Activated naive CD4-positive, alpha-beta T cell treated with anti-CD3 and anti-CD28 coated beads, Interleukin-2, amount 10 ng/mL, durations not matched to agents 7 days and 5 days (primary cell): ENCODE measurements around the gene ADAR.

Experiments
- CTCF ChIA-PET: fragments of 350-600 bp; sonication (Branson Sonifier 250); formaldehyde crosslinking; loops from one replicate; lab custom pipeline; 2021; ENCODE audit warnings: antibody characterized with exemption; lab: Charles Lee
- DNase-seq: peaks from one replicate; pipeline ENCODE4 v3.0.0-alpha.2; 2020
- H3K27ac Mint-ChIP-seq: one replicate; pipeline ENCODE4 v1.8.0; 2021; ENCODE audit warnings: mild to moderate bottlenecking, moderate library complexity, mixed read lengths
- H3K27me3 Mint-ChIP-seq: one replicate; pipeline ENCODE4 v1.8.0; 2021; ENCODE audit warnings: mild to moderate bottlenecking, mixed read lengths
- H3K36me3 Mint-ChIP-seq: one replicate; pipeline ENCODE4 v1.8.0; 2021; ENCODE audit warnings: mixed read lengths
- H3K4me1 Mint-ChIP-seq: one replicate; pipeline ENCODE4 v1.8.0; 2021; ENCODE audit warnings: mixed read lengths
- H3K4me3 Mint-ChIP-seq: one replicate; pipeline ENCODE4 v1.8.0; 2021; ENCODE audit warnings: mild to moderate bottlenecking, moderate library complexity, mixed read lengths
- H3K9me3 Mint-ChIP-seq: one replicate; pipeline ENCODE4 v1.8.0; 2021; ENCODE audit warnings: mixed read lengths

ADAR gene

GRCh38 chr1:154551474-154551873, 56.5 kb downstream of the ADAR start:
- Mint-ChIP-seq H3K4me3 (no peak overlapping the region), H3K4me1 (peaks cover 30% of the 10 kb centered on the region), H3K27ac (no peak overlapping the region), H3K9me3 (no peaks in the 10 kb centered on the region), H3K27me3 (no peaks in the 10 kb centered on the region), H3K36me3 (peaks cover 68% of the 10 kb centered on the region)
- DNase-seq = no peak
- CTCF ChIA-PET = interaction anchor here (10.2 kb wide), 1 partner anchor 70 kb away, joined by 128 read pairs; no protein-coding TSS in a partner anchor

- CTCF ChIA-PET = interaction anchor here (10.2 kb wide), 1 partner anchor 69 kb away, joined by 128 read pairs; no protein-coding TSS in a partner anchor
- Mint-ChIP-seq H3K27me3 (no peaks in the 10 kb centered on the region), H3K27ac (no peak overlapping the region), H3K4me1 (peaks cover 22% of the 10 kb centered on the region), H3K36me3 (peaks cover 60% of the 10 kb centered on the region), H3K4me3 (no peak overlapping the region), H3K9me3 (no peaks in the 10 kb centered on the region)
- no peak for DNase-seq
Observed at GRCh38 chr1:154550657-154551056, 57.3 kb downstream of the ADAR start.

GRCh38 chr1:154550070-154550469, 57.9 kb downstream of the ADAR start:
- H3K27ac Mint-ChIP-seq = no peak overlapping the region
- H3K36me3 Mint-ChIP-seq = peaks cover 54% of the 10 kb centered on the region
- DNase-seq = no peak
- H3K27me3 Mint-ChIP-seq = peaks cover under 1% of the 10 kb centered on the region
- H3K9me3 Mint-ChIP-seq = no peaks in the 10 kb centered on the region
- H3K4me1 Mint-ChIP-seq = peaks cover 16% of the 10 kb centered on the region
- CTCF ChIA-PET = interaction anchor here (10.2 kb wide), 1 partner anchor 69 kb away, joined by 128 read pairs; no protein-coding TSS in a partner anchor
- no peak overlapping the region for H3K4me3 Mint-ChIP-seq

- CTCF ChIA-PET = interaction anchor here (1.3 to 10.2 kb wide), 2 partner anchors 68 to 350 kb away, joined by 3 to 128 read pairs; no protein-coding TSS in a partner anchor
- DNase-seq = no peak
- H3K4me1 Mint-ChIP-seq = peaks cover 15% of the 10 kb centered on the region
- H3K36me3 Mint-ChIP-seq = peaks cover 47% of the 10 kb centered on the region
- peaks cover 7% of the 10 kb centered on the region for H3K27me3 Mint-ChIP-seq
- peak overlapping the region; percentile 22 for H3K27ac Mint-ChIP-seq
- H3K9me3 Mint-ChIP-seq = no peaks in the 10 kb centered on the region
- no peak overlapping the region for H3K4me3 Mint-ChIP-seq
Observed at GRCh38 chr1:154549202-154549770, 58.7 kb downstream of the ADAR start.

- H3K27me3 Mint-ChIP-seq = peaks cover 7% of the 10 kb centered on the region
- H3K27ac Mint-ChIP-seq = no peak overlapping the region
- H3K4me3 Mint-ChIP-seq = no peak overlapping the region
- DNase-seq = no peak
- H3K4me1 Mint-ChIP-seq = peaks cover 15% of the 10 kb centered on the region
- peaks cover 36% of the 10 kb centered on the region for H3K36me3 Mint-ChIP-seq
- no peaks in the 10 kb centered on the region for H3K9me3 Mint-ChIP-seq
- CTCF ChIA-PET = interaction anchor here (0.7 to 10.2 kb wide), 2 partner anchors 67 to 210 kb away, joined by 3 to 128 read pairs; no protein-coding TSS in a partner anchor
Observed at GRCh38 chr1:154548028-154548427, 60.0 kb downstream of the ADAR start.

GRCh38 chr1:154547105-154547732, 60.8 kb downstream of the ADAR start:
- Mint-ChIP-seq H3K36me3 (peaks cover 29% of the 10 kb centered on the region), H3K4me1 (peaks cover 15% of the 10 kb centered on the region), H3K27me3 (peaks cover 12% of the 10 kb centered on the region), H3K9me3 (no peaks in the 10 kb centered on the region), H3K27ac (no peak overlapping the region), H3K4me3 (no peak overlapping the region)
- CTCF ChIA-PET = interaction anchor here (0.6 to 10.2 kb wide), 28 partner anchors 9 to 397 kb away, joined by 3 to 128 read pairs (median 4); no protein-coding TSS in a partner anchor
- no peak for DNase-seq

GRCh38 chr1:154546264-154547063, 61.5 kb downstream of the ADAR start:
- DNase-seq = peak; percentile 73
- peaks cover 21% of the 10 kb centered on the region for H3K36me3 Mint-ChIP-seq
- H3K27ac Mint-ChIP-seq = no peak overlapping the region
- H3K27me3 Mint-ChIP-seq = peaks cover 19% of the 10 kb centered on the region
- CTCF ChIA-PET = interaction anchor here (0.6 to 10.2 kb wide), 29 partner anchors 10 to 397 kb away, joined by 3 to 128 read pairs (median 3); no protein-coding TSS in a partner anchor
- H3K4me3 Mint-ChIP-seq = no peak overlapping the region
- H3K4me1 Mint-ChIP-seq = peaks cover 15% of the 10 kb centered on the region
- no peaks in the 10 kb centered on the region for H3K9me3 Mint-ChIP-seq

GRCh38 chr1:154541231-154541630, 66.8 kb downstream of the ADAR start:
- Mint-ChIP-seq H3K27me3 (peaks cover 57% of the 10 kb centered on the region), H3K36me3 (no peaks in the 10 kb centered on the region), H3K9me3 (no peaks in the 10 kb centered on the region), H3K27ac (no peak overlapping the region), H3K4me1 (no peaks in the 10 kb centered on the region), H3K4me3 (no peak overlapping the region)
- CTCF ChIA-PET = no interaction called here
- no peak for DNase-seq

- no peaks in the 10 kb centered on the region for H3K9me3 Mint-ChIP-seq
- H3K4me1 Mint-ChIP-seq = no peaks in the 10 kb centered on the region
- no peak for DNase-seq
- no peak overlapping the region for H3K27ac Mint-ChIP-seq
- CTCF ChIA-PET = interaction anchor here (0.6 to 0.7 kb wide), 2 partner anchors 188 to 290 kb away, joined by 3 read pairs; no protein-coding TSS in a partner anchor
- H3K4me3 Mint-ChIP-seq = no peak overlapping the region
- no peaks in the 10 kb centered on the region for H3K36me3 Mint-ChIP-seq
- H3K27me3 Mint-ChIP-seq = peaks cover 62% of the 10 kb centered on the region
Observed at GRCh38 chr1:154539486-154540483, 68.2 kb downstream of the ADAR start.

- no peak for DNase-seq
- no peak overlapping the region for H3K27ac Mint-ChIP-seq
- no peak overlapping the region for H3K4me3 Mint-ChIP-seq
- H3K27me3 Mint-ChIP-seq = peaks cover 68% of the 10 kb centered on the region
- H3K36me3 Mint-ChIP-seq = no peaks in the 10 kb centered on the region
- no peaks in the 10 kb centered on the region for H3K4me1 Mint-ChIP-seq
- no peaks in the 10 kb centered on the region for H3K9me3 Mint-ChIP-seq
- CTCF ChIA-PET = interaction anchor here (0.8 to 1.2 kb wide), 2 partner anchors 9 to 18 kb away, joined by 3 read pairs; no protein-coding TSS in a partner anchor
Observed at GRCh38 chr1:154536570-154536969, 71.4 kb downstream of the ADAR start.

GRCh38 chr1:154533952-154534844, 73.8 kb downstream of the ADAR start:
- no peak for DNase-seq

More at GRCh38 chr1:154533952-154534844, 73.8 kb downstream of the ADAR start:
- CTCF ChIA-PET = interaction anchor here (1.0 kb wide), 1 partner anchor 55 kb away, joined by 4 read pairs; no protein-coding TSS in a partner anchor
- H3K4me3 Mint-ChIP-seq = no peak overlapping the region
- H3K9me3 Mint-ChIP-seq = no peaks in the 10 kb centered on the region
- no peaks in the 10 kb centered on the region for H3K36me3 Mint-ChIP-seq
- no peak overlapping the region for H3K27ac Mint-ChIP-seq
- peaks cover 49% of the 10 kb centered on the region for H3K27me3 Mint-ChIP-seq
- no peaks in the 10 kb centered on the region for H3K4me1 Mint-ChIP-seq
